Lower leg skin (tissue), 3 donors: ENCODE data around the gene HLX.

Experiments used
- CTCF ChIP-seq, 3 donors: fragments of 450-650 bp; IDR thresholded peaks; one replicate each; pipeline ENCODE4 v1.5.1; 2016; ENCODE audit warnings: antibody characterized with exemption in 3 of 3, mild to moderate bottlenecking in 3 of 3, moderate library complexity in 2 of 3
- POLR2A ChIP-seq, 2 donors: fragments of 450-650 bp; IDR thresholded peaks; one replicate each; pipeline ENCODE4 v1.6.1; 2016 to 2017; ENCODE audit warnings: antibody characterized with exemption in 2 of 2, mild to moderate bottlenecking in 1 of 2, moderate library complexity in 1 of 2

DNA sequence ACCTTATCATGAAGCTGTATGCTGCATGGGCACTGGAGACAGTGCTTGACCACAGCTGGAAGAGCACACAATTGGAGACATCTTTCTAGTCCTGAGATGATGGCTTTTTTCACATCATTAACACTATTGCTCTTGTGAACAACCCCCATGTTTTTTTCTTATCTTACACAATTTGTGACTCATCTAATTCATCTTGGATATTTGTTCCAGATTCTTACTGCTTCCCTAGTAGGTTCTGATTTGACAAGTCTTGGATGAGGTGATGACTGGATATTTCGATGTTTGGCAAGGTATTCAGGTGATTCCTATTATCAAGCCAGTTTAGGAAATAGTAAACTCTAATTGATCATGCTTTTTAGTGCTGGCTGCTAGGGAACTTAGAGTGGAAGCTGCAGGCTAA is 23.7 kb downstream of the HLX start:
- TF ChIP-seq CTCF (IDR thresholded peaks at IDR 0.05): no peak
- no peak for TF ChIP-seq POLR2A (IDR thresholded peaks at IDR 0.05)
